GM12801 (cell line): ENCODE results near the gene SAMD13.

ENCODE experiments used
- CTCF ChIP-seq: IDR thresholded peaks from one replicate; pipeline ENCODE4 v1.5.1; 2011; ENCODE audit warnings: control low read depth; ENCODE audit not compliant: insufficient read length; ENCODE audit errors: extremely low read depth

Gene SAMD13

GRCh38 chr1:84301004-84301784 is at the start of gene SAMD13:
TSS of gene SAMD13 (plus strand) at chr1:84301708. CDS start at chr1:84303235, 1,527 bp downstream.
- TF ChIP-seq CTCF: no peak

- TF ChIP-seq CTCF: no peak
Observed at GRCh38 chr1:84253036-84253435, 48.5 kb upstream of the SAMD13 start.

GRCh38 chr1:84253891-84254290 is 47.6 kb upstream of the SAMD13 start:
- TF ChIP-seq CTCF: no peak

GRCh38 chr1:84254703-84255238 is 46.7 kb upstream of the SAMD13 start:
- no peak for TF ChIP-seq CTCF

- TF ChIP-seq CTCF: no peak
Observed at GRCh38 chr1:84255582-84255981, 45.9 kb upstream of the SAMD13 start.

GRCh38 chr1:84257617-84258016 is 43.9 kb upstream of the SAMD13 start:
- no peak for TF ChIP-seq CTCF

- TF ChIP-seq CTCF: no peak
Observed at GRCh38 chr1:84259376-84259775, 42.1 kb upstream of the SAMD13 start.
